ENCODE data around the gene EMSY.
A peak's percentile ranks its signal among the peaks of the same experiment; 100 is the strongest.
"Not testable (repeated sequence)": the region's sequence is repeated elsewhere in the genome, so short reads cannot be mapped to it uniquely, and the experiment has no call there.

The EMSY gene

DNA sequence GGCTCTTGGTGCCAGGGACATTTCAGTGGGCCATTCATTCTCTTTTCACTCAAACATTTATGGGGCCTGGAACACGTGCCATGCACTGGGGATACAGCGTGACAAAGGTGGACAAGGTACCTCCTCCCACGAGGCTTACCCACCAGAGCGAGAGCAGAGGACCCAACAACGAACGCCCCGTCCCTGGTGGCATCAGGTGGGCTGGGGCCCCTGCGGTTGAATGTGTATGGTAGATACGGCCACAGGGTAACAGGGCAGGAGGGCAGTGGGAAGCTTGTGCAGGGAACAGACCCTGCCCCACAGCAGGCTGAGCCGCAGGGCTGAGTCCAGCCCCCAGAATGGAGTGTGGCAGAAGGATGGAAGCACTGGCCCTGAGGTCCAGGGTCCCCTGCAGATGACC is 144.7 kb downstream of the EMSY start:
- in situ Hi-C loops (cut with MboI; ENCODE audit: low pct_unique_long_range_greater_than_20kb, low sequenced_read_pairs), result loop anchor here (25.0 kb wide), 1 partner anchor 98 kb away; no protein-coding TSS in a partner anchor
- no peak for DNase-seq

DNA sequence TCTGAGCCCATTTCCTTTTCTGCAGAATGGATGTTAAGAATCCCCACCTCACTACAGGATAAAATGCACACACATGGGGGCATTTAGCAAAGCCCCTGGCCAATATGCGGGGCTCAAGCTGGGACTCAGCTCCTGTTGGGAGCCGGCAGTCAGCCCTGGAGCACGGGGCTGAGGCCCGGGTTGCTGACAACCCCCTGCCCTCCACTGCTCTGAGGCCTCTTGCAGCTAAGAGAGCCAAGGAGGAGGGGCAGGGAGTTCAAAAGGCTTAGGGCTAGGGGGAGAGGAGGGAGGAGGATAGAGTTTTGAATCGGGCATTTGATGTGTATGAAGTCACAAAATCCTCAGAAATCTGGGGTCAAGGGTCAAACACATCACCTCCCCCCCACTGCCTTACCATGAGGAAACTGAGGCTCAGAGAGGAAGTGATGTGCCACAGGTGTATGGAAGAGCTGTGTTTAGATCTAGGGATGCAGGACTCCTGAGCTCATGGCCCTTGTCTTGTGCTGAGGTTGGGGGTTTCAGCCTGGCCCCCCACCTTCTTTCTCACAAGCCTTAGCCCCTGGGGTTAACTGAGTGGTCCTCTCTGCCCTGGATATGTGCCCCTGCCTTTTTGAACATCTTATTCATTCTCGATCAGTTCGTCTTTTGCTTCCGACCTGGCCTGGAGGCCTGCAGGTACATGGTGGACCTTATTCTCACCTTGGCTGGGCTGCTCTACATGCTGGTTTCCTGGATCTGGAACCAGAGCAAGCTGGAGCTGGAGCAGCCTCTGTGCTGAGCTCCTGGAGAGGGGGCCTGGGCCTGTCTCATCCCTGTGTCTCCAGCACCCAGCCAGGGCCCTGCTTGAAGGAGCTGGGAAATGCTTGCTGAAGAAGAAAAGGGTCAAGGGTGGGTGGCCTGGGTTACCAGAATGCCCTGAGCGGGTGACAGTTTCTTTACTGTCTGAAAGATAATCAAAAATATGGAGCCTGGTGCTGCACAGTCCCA is 145.4 kb downstream of the EMSY start:
- in situ Hi-C loops (cut with MboI; ENCODE audit: low pct_unique_long_range_greater_than_20kb, low sequenced_read_pairs), result loop anchor here (25.0 kb wide), 1 partner anchor 97 kb away; no protein-coding TSS in a partner anchor
- DNase-seq, result no peak

DNA sequence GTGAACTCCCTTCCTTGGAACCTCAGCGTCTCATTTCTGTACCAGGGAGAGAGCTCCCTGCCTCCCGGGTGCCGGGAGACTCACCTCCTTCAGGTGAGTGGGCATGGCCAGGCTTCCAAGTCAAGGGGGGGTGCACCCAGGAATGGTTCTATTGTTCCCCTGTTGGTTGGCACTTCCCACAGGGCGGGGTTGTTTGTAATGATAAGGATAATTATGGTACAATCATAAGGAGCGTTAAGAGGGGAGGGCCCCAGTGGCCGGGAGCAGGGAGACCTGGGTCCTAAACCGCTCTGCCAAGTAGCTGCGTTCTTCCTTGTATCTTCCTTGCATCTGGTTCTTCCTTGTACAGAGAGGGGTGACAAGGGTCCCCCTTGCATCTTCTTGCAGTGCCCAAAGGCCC is 146.6 kb downstream of the EMSY start:
- in situ Hi-C loops (cut with MboI; ENCODE audit: low pct_unique_long_range_greater_than_20kb, low sequenced_read_pairs), result loop anchor here (25.0 kb wide), 1 partner anchor 96 kb away; no protein-coding TSS in a partner anchor
- no peak for DNase-seq

DNA sequence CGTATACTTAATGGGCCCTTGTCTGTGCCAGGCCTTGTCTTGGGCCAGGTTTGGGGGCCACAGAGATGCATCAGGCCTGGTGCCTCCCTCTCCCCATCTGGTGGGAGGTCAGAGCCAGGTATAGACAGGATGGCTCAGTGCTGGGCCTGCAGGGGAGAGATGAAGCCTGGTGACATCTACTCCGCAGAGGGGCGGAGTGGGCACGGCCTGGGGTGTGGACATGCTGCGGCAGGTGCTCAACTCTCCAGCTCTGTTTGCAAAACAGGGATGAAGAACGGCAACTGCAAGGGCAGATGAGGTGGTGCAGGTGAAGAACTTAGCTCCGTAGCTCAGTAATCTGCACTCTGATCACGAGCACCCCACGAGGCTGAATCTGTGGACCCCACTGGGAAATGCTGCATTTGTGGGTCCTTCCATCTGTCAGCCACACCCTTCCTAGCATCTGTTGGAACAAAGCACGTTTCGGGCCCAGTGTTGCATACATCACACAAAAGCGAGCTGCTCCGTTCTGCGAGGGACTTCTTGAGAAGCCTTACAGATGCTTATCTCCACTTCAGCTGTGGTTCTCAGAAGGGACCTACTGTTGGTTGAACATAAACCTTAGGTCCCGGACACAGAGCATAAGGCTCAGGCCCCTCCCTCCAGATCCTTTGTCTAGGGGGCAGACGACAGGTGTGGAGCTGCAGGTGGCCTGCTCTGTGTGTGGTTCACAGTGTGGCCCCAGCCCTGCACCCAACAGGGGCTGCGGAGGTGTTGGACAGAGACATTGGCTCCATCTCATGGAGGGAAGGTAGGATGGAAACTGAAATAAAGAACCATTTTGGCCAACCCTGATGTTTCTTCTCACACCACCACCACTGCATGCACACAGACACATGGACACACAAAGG is 147.5 kb downstream of the EMSY start:
- DNase-seq, result no peak
- in situ Hi-C loops (cut with MboI; ENCODE audit: low pct_unique_long_range_greater_than_20kb, low sequenced_read_pairs), result loop anchor here (25.0 kb wide), 1 partner anchor 95 kb away; no protein-coding TSS in a partner anchor

DNA sequence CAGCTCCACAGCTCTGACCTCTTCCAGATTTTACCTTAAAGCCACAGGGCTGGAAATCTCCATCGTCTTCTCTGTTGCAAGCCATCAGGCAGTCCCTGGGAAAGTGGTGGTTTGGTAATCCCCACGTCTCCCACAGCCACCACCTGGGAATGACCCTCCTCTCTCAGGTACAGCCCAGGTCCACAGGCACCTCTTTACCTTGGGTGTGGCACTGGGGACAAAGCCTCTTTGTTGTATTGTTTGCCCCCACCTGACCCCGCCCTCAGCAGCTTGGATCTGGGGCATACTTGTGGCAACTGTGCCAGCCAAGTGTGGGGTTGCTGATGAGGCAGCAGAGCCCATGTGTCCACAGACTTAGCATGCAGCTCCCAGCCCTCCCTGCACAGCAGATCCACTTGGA is 148.1 kb downstream of the EMSY start:
- in situ Hi-C loops (cut with MboI; ENCODE audit: low pct_unique_long_range_greater_than_20kb, low sequenced_read_pairs), result loop anchor here (25.0 kb wide), 1 partner anchor 94 kb away; no protein-coding TSS in a partner anchor

DNA sequence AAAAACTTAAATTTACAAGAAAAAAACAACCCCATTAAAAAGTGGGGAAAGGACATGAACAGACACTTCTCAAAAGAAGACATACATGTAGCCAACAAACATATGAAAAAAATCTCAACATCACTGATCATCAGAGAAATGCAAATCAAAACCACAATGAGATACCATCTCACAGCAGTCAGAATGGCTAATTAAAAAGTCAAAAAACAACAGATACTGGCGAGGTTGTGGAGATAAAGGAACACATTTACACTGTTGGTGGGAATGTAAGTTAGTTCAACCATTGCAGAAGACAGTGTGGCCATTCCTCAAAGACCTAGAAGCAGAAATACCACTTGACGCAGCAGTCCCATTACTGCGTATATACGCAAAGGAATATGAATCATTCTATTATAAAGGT is 150.3 kb downstream of the EMSY start:
- in situ Hi-C loops (cut with MboI; ENCODE audit: low pct_unique_long_range_greater_than_20kb, low sequenced_read_pairs), result loop anchor here (25.0 kb wide), 1 partner anchor 92 kb away; no protein-coding TSS in a partner anchor
- not testable (repeated sequence) for DNase-seq

More for the DNA sequence above, 148.1 kb downstream of the EMSY start:
- no peak for DNase-seq

DNA sequence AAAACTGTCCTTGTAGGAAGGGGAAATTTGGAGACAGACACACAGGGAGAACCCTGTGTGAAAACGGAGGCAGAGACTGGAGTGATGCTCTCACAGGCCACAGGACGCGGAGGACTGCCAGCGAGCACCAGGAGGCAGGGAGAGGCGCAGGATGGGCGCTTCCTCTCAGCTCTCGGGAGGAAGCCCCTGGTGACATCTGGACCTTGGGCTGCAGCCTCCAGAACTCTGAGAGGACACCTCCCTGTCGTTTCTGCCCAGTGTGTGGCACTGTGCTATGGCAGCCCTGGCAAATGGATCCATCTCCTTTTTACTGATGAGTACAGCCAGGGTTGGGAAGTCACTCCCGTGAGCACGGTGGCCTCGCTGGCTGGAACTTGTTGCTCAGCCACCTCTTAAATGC is 151.8 kb downstream of the EMSY start:
- in situ Hi-C loops (cut with MboI; ENCODE audit: low pct_unique_long_range_greater_than_20kb, low sequenced_read_pairs), result loop anchor here (25.0 kb wide), 1 partner anchor 91 kb away; no protein-coding TSS in a partner anchor
- DNase-seq, result no peak

DNA sequence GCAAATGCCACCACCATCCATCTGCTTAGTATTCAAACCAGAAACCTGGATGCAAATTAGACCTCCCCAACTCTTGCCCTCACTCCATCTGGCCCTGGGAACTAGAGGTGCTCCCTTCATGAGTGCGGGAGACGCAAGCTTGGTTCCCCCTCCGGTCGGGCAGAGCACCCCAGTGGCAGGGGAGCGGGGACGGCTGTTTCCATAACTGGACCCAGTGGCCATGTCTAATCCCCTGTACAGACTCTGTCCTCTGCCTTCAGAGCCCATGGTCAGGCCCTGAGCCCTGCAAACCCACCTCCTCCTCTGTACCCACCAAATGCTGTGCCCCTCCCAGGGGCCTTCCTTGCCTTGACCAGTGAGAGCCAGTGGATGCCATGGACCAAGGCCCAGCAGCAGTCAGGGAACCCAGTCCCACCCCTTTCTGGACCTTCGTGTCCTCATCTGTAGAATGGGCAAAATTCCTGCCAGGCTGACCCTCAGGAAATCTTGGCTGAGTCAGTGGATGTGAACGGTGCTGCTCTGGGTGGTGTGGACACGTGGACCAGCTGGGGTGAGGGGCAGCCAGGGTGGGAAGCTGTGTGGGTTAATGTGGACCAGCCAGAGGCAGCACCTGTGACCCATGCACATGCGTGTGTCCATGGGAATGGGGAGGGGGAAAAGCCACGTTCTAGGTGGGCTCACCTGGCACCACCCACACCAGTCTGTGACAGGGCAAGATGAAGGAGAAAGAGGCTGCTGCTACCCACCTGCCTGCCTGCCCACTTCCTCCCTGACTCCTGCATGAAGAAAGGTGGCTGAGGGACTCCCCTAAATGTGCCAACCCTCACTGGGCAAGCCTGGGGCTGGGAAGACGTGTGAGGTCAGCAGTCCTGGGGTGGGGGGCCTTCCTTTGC is 153.0 kb downstream of the EMSY start:
- DNase-seq, result no peak
- in situ Hi-C loops (cut with MboI; ENCODE audit: low pct_unique_long_range_greater_than_20kb, low sequenced_read_pairs), result loop anchor here (25.0 kb wide), 1 partner anchor 90 kb away; no protein-coding TSS in a partner anchor

DNA sequence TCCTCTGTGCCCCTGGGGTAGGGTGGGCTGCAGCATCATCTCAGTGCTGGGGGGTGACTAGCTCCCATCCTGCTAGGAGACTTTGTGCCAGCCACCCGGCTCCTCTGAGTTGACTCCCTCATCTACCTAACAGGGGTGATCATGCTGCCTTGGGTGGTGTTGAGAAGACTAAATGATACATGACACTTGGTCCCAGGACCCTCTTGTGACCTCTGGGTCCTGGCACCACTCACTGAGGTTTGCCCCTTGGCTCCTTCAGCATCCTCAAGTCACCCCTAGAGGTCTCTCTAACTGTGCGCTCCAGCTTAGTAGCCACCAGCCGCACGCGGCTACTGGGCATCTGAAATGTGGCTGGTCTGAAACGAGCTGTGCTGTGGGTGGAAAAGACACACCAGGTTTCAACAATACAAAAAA is 153.6 kb downstream of the EMSY start:
- in situ Hi-C loops (cut with MboI; ENCODE audit: low pct_unique_long_range_greater_than_20kb, low sequenced_read_pairs), result loop anchor here (25.0 kb wide), 1 partner anchor 89 kb away; no protein-coding TSS in a partner anchor
- DNase-seq, result peak; percentile 60

DNA sequence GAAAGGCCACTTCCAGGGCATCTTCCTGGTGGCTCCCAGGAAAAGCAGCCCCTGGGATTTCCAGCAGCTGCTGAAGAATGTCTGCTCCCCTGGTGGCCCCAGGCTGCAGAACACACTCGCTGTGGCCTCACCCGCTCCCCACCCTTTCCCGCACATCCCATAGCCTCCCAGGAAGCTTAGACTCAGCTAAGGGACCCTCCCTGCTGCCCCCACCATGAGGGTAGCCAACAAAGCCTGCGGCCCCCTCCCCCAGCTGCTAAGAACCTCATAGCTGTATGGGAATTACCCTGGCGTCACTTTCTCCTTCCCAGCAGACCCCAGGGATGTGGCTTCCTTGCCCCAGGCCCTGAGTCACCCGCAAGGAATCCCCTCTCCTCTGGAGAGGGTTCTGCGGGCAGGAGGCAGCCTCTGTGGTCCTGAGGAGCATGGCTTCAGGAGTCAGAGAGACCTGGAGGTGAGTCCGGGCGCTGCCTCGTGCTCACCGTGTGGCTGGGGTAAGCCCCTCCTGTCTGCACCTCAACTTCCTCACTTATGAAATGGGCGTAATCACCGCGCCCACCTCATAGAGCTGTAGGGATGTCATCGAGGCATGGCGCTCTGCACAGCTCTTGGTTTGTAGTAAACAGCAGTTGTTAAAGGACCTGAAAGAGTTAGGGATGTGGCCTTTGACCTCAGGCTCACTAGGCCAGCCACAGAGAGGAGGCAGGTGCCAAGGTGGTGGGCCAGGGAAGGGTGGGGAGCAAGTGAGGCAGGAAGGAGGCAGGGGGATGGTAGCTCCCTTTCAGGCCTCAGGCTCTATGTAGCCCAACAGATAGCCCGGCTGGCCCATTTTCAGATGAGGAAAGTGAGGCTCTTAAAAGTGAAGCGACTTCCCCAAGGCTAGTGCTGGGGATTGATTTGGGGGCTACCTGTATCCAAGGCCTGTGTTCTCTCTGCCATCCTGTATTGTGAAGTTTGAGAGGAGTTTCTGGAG is 154.5 kb downstream of the EMSY start:
- no peak for DNase-seq
- in situ Hi-C loops (cut with MboI; ENCODE audit: low pct_unique_long_range_greater_than_20kb, low sequenced_read_pairs), result loop anchor here (25.0 kb wide), 1 partner anchor 88 kb away; no protein-coding TSS in a partner anchor

DNA sequence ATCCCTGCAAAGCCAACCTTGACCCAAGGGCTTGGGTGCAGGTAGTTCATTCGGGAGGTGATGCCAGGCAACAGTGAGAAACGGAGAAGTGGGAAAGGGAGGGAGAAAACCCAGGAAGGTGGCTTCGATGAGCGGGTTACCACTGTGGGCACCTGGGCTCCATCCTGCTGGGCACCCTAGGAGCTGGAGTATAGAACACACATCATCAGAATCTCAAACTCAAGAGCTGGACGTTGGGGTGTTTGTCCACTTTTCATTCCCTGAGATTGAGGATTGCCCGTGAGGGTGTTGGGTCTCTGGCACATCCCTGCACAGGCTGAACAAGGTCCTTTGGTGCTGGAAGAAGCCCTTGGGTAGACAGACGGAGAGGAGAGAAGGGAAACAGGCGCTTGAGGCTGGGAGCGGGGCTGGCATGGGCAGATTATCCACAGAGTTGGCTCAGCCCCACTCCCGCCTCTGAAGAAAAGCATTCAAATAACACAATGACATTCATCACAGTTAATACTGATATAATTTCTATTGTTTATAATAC is 155.4 kb downstream of the EMSY start:
- in situ Hi-C loops (cut with MboI; ENCODE audit: low pct_unique_long_range_greater_than_20kb, low sequenced_read_pairs), result no loop called here
- DNase-seq, result no peak

DNA sequence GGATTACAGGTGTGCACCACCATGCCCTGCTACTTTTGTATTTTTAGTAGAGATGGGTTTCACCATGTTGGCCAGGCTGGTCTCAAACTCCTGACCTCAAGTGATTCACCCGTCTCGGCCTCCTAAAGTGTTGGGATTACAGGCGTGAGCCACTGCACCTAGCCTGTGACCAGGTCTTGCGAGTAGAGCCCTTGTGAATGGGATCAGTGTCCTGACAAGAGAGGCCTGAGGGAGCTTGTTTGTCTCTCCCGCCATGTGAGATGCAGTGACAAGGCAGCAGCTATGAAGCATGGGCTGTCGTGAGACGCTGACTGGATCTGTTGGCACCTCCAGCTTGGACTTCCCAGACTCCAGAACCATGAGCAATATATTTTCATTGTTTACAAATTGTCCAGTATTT is 156.5 kb downstream of the EMSY start:
- no peak for DNase-seq
- in situ Hi-C loops (cut with MboI; ENCODE audit: low pct_unique_long_range_greater_than_20kb, low sequenced_read_pairs), result no loop called here

DNA sequence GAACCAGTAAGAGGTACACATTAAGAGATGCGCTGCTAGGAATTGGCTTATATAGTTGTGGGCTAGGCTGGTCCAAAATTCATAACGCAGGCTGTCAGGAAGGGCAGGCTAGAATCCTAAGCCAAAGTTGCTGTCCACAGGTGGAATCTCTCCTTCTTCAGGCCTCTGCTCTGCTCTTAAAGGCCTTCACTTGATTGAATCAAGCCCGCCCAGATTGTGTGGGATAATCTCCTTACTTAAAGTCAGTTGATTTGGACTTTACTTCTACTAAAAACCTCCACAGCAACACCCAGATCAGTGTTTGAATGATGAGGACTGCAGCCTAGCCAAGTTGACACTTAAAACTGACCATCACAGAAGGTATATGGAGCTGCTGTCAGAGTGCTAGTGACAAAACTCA is 156.9 kb downstream of the EMSY start:
- no peak for DNase-seq
- in situ Hi-C loops (cut with MboI; ENCODE audit: low pct_unique_long_range_greater_than_20kb, low sequenced_read_pairs), result no loop called here

DNA sequence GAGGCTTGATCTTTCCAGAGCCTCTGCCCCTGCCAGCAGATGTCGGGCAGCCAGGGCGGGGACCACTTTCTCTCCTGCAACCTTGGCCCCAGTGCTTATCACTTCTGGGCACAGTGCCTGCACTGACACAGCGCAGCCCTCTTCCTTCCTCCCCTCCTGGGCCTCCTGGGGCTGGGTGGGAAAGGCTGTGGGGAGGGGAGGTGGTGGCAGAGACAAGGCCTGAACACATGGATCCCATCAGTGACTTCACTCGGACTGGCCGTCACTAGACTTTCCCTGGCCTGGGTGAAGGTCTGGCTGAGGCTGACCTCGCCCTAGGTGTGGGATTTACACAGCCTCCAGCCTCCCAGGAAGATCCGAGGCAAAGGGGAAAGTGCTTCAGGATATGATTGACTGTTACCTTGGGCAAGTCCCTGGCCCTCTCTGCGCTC is 157.6 kb downstream of the EMSY start:
- DNase-seq, result peak; percentile 73
- in situ Hi-C loops (cut with MboI; ENCODE audit: low pct_unique_long_range_greater_than_20kb, low sequenced_read_pairs), result no loop called here
